NCI-H146 (cell line): Measurements from ENCODE around the gene CALU.

Source experiments
- DNase-seq: peaks from one replicate; lab custom pipeline; 2025; lab: John Stamatoyannopoulos, UW

CALU gene

GRCh38 chr7:128785738-128786137 is 46.6 kb downstream of the CALU start:
- no peak for DNase-seq

GRCh38 chr7:128788446-128789412 is 49.6 kb downstream of the CALU start:
- no peak for DNase-seq

- peak; percentile 30 for DNase-seq
These were observed 51.3 kb downstream of the CALU start for GRCh38 chr7:128790315-128791041.

- DNase-seq = peak; percentile 80
These were observed 52.2 kb downstream of the CALU start, which contains the start of gene CCDC136 for GRCh38 chr7:128791121-128791971. TSS of gene CCDC136 (plus strand) at chr7:128791968. CDS start at chr7:128792412, 444 bp downstream.

- DNase-seq = peak; percentile 35
These were observed 52.8 kb downstream of the CALU start for GRCh38 chr7:128791972-128792327.

DNA sequence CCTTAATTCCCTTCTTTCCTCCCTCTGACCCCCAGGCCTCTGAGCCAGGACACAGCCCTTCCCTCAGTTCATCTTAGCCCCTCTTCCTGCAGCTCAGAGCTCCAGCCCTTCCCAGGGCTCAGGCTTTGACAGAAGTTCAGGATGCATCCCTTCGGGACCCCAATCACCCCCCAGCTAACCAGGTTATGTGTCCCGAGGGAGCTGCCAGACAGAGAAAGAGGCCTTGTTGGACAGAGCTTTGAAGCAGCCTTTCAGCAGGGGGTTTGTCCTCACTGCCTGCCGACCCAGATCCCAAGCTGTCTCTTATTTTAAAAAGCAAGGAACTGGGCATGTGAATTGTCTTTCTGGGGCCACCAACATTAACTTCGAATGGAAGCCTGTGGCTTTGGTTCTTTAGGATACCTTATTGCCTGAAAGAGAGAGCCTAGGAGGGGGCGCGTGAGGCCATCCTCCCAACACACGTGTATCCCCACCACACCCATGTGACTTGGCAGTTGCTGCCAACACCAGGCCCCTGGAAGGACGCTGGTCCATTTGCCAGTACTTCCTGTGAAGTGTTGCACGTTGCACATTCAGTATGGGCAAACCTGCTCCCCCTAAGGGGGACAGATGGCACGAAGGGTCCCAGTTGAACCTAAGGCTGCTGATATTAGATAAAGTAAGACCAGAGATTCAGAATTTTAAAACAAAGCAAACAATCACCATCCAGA is 53.5 kb downstream of the CALU start:
- DNase-seq = no peak

- DNase-seq = no peak
These were observed 54.0 kb downstream of the CALU start for GRCh38 chr7:128793181-128793547.

DNA sequence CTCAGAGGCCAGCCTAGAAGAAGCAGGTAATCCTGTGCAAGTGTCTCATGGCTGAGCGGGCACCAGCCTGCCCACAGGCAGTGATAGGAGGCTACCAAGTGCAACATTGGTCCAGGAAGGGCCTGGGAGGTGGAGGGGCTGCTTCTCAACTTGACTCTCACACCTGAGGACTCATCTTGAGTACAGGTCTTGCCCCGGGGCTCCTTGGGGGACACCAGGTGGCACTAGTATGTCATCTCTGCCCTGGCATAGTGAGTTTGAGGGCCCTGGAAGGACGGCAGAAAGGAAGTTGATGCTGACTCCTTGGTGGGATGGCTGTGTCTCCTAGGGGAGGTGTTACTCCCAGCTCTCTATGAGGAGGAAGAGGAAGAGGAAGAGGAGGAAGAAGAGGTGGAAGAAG is 54.9 kb downstream of the CALU start:
- no peak for DNase-seq

GRCh38 chr7:128794436-128794835 is 55.3 kb downstream of the CALU start:
- no peak for DNase-seq

GRCh38 chr7:128795129-128795528 is 56.0 kb downstream of the CALU start:
- no peak for DNase-seq

DNA sequence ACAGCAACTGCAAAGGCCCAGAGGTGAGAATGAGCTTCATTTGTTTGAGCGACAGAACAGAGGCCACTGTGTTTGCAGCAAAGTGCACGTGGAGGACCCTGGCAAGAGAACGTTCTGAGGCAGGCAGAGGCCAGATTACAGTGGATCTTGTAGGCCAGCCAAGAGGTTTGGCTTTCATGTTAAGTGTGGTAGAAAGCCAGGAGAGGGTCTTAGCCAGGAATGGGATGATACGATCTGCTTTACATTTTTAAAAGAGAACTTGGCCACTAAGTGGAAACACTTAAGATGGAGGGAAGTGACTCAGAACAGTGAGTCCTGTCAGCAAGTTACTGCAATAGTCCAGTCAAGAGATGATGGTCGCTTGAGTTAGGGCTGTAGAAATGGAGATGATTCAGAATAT is 57.2 kb downstream of the CALU start:
- DNase-seq = no peak

DNA sequence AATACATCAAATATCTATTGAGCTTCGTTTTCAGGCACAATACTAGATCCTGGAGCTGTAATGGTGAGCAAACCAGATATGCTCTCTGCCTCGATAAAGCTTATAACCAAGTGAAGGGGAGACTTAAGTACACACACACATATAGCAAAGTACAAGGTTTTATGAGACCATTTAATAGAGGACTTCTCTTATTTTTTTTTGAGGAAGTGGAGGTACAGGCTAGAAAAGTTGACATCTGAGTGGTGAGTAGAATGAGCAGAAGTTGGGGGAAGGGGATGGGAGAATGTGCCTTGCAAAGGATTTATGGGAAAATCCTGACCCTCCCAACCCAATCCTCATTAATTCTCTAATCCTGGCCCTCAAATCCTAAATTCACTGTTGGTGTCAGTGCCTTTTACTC is 60.3 kb downstream of the CALU start:
- no peak for DNase-seq

DNA sequence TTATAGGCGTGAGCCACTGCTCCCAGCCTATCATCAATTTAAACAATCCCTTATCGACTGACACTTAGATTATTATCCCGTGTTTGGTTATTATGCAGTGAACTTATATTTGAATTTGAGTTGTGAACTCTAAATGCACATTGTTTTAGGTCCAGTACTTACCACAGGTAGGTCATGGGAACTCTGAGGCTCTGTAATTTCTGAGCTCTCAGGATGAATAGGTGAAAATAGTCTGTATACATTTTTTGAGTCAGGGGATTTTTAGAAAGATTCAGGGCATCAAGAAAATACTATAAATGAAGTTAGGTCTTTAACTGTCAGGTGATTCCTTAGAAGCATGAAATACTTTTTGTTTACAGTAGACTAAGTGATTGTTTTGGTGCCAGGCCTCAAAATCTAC is 61.4 kb downstream of the CALU start:
- DNase-seq = no peak

- no peak for DNase-seq
These were observed 61.8 kb downstream of the CALU start for GRCh38 chr7:128801003-128801402.

DNA sequence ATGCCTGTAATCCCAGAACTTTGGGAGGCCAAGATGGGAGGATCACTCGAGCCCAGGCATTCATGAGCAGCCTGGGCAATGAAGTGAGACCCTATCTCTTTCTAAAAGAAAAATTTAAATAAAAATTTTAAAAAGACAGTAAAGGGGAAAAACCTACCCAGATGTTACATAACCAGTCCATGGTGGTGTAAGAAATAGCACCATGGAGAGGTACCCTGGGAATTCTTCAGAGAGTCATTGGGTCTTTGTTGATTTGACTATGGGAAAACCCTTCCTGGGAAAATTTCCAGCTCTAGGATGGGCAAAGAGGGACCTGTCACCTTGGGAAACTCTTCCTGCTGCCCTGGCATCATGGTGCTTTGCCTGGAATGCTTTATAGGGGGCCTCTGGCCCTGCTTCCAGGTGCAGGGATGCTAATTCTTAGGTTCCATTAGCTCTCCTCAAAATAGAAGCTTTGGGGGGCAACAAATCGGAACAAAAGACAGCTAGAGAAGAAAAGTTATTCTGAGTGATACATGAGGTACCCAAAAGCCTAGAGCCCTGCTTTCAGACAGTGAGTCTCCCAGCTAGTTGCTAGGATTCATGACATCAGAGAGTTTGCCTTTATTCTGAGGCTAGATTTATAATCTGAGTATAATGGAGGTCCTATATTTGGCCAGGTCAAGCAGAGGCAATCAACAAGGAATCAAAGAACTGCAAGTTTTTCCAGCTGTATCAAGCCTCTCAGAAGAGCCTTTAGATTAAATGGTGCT is 62.7 kb downstream of the CALU start:
- no peak for DNase-seq

- DNase-seq = no peak
These were observed 65.3 kb downstream of the CALU start for GRCh38 chr7:128804484-128804883.

DNA sequence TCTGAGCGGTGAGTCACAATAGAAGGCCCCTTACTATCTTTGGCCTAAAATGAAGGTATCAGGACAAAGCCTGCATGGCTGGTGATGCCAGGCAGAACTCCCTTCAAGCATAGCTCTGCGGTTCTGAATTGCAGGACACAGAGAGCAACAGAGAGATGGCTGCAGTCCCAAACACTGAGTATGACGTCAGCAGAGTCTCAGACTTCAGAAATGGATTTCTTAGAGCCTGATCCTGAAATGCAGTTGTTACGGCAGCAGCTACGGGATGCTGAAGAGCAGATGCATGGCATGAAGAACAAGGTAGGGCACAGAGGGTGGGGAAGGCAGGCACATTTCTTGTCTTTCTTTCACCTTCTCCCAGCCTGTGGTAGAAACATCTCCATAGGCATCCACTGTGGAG is 66.1 kb downstream of the CALU start:
- no peak for DNase-seq

DNA sequence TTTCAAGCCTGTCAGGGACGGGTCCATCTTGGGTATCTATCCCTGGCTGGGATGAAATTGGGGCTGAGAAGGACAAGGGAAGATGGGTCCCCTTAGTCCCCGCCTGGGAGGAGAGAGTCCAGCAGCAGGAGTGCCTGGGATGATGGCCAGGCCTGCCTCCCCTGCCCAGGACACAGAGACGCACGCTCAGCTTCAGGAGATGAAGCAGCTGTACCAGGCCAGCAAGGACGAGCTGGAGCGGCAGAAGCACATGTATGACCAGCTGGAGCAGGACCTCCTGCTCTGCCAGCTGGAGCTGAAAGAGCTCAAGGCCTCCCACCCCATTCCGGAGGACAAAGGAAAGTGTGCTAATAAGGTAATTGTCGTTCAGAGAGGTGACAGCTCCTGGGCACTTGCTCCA is 68.0 kb downstream of the CALU start:
- peak; percentile 76 for DNase-seq

DNA sequence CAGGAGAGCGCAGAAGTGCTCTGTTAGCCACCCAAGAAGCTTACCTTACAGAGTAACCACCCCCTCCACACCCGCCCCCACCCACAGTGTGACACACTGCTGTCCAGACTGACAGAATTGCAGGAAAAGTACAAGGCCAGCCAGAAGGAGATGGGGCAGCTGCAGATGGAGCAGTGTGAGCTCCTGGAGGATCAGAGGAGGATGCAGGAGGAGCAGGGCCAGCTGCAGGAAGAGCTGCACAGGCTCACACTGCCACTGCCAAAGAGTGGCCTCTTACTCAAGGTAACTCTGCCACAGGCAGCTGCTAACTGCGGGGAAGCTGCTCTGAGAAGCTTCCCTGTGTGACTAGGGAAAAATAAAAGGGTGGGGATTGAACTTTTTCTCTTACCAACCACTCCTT is 70.2 kb downstream of the CALU start:
- no peak for DNase-seq

DNA sequence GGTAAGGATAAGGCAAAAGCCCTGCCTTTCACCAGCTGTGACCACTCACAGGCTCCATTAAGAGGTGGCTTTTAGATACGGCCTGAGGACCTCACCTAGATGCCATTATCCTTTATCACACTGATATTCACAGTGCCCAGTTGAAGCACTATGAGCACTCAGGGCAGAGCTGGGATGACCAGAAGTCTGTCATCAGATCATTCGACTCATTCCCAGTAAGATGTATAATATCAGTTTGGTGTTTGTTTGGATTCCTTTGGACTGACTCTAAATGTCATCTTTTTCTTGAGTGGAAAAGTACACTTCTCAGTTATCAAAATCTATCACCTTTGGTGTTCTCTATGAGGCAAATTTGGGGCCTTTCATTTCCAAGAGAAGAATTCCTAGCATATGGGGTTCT is 71.3 kb downstream of the CALU start:
- no peak for DNase-seq

DNA sequence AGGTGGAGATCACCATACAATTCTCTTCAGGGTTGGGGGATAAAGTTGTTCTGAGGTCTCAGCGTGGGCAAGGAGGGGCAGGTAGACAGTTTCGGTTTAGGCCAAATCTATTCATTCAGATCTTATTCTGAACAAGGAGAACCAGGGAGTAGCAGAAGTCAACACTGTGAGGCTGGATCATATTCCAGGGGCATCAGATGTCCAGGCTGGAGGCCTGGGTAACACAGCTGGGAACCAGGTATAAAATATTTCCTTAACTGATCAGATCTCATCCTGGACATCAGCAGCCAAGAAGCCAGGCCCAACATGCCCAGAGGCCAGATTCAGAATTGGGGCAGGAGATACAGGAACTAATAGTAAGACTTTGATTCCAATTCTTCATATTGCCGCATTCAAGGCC is 71.8 kb downstream of the CALU start:
- DNase-seq = no peak
